C4-2B (cell line): Measurements from ENCODE around the gene NFATC2.

Experiments
- ZFX ChIP-seq: fragments of 450-650 bp; IDR thresholded peaks from 2 replicates; pipeline ENCODE4 v1.6.1; 2017
- TF ChIP-seq, protein P1 (sequence below): fragments of 450-650 bp; conservative IDR thresholded peaks from 2 replicates; pipeline ENCODE4 v1.5.1; 2017; ENCODE audit warnings: mild to moderate bottlenecking

DNA sequence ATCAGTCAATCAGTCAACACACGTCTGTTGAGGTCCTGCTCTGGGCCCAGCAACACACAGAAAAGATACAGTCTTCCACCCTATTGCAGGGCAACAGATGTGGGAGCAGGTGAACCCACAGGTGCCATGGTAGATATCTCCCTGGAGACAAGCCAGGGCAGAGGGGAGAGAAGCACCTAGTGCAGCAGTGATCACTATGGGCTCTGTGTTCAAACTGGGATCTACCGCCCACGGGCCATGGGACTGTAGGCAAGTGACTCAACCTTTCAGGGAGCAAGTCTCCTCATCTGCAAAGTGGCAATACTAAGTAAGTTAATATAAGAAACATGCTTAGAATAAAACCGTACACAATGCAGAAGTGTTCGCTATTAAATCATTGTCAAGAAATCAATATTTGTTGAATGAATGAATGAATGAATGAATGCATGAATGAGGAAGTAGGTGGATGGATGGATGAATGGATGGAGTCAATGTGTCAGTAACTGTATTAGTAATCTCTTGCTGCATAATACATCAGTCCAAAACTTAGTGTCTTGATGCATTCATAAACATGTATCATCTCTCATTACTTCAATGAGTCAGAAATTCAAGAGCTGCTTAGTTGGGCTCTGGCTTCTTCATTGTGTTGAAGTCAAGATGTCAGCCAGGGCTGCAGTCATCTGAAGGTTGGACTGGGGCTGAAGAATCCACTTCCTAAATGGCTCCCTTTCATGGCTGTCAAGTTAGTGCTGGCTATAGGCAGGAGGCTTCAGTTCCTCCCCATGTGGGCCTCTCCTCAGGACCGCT is 31.9 kb upstream of the NFATC2 start:
- TF ChIP-seq, protein P1, sequence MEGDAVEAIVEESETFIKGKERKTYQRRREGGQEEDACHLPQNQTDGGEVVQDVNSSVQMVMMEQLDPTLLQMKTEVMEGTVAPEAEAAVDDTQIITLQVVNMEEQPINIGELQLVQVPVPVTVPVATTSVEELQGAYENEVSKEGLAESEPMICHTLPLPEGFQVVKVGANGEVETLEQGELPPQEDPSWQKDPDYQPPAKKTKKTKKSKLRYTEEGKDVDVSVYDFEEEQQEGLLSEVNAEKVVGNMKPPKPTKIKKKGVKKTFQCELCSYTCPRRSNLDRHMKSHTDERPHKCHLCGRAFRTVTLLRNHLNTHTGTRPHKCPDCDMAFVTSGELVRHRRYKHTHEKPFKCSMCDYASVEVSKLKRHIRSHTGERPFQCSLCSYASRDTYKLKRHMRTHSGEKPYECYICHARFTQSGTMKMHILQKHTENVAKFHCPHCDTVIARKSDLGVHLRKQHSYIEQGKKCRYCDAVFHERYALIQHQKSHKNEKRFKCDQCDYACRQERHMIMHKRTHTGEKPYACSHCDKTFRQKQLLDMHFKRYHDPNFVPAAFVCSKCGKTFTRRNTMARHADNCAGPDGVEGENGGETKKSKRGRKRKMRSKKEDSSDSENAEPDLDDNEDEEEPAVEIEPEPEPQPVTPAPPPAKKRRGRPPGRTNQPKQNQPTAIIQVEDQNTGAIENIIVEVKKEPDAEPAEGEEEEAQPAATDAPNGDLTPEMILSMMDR = no peak
- TF ChIP-seq ZFX = no peak
